Measurements from ENCODE around the gene TSPAN18.

The TSPAN18 gene

DNA sequence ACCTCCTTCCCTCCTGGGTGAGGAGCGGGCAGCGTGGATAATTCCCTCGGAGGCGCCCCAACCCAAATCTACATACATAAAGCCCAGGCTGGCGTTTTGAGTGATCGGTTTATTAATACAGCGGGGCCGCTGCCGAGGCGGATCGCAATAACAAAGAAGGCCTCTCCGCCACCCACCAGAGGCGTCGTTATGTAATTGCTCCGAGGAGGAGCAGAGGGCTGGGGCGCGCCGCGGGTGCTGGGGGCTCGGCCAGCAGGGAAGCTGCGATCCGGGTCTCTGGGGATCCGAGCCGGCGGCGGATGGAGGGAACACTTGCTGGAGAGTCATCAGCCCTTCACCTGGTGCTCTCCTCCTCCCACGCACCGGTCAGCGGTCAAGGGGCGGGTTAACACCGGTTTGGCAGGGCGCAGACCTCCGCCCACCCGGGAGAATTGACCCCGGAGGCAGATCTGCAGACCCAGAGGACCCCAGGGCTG, 230.3 kb downstream of the TSPAN18 start:
- DNase-seq: no peak
- TF ChIP-seq POLR2A (IDR thresholded peaks at IDR 0.05; ENCODE audit: low read length): no peak
- TF ChIP-seq GATA1 (IDR thresholded peaks at IDR 0.05; ENCODE audit: low read depth, low read length): no peak

DNA sequence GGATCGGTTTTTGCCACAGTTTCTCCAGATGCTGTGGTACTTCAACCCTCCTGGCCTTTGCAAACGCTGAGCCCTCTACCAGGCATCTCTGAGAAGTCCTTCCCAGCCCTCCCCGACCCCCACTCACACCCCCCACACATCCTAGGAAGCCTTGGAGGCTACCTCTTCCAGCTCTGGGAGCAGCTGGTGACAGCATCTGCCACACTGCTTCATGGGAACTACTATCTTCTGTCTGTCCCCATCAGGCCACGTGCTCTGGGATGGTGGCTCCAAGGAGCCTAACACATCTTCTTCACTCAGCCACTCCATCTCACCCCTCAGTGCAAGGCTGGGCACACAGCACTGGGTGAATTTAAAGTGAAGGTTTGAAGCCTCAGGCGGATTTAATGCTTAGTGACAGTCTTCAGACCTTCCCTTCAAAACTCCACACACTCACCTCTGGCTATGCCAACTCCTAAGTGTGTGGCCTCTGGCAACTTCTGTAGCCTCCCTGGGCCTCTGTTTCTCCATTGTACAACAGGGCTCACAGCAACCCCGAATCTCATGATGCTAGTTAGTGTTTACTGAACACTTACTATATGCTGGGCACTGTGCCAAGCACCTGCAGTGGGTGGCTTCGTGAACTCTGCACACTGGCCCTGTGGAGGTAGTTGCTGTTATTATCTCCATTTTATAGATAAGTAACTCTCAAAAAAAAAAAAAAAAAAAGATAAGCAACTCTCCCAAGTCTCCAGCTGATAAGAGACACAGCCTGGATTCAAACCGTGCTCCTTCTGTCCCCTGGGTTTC, 231.2 kb downstream of the TSPAN18 start:
- TF ChIP-seq GATA1 (IDR thresholded peaks at IDR 0.05; ENCODE audit: low read depth, low read length) (no peak), POLR2A (IDR thresholded peaks at IDR 0.05; ENCODE audit: low read length) (no peak)
- DNase-seq: no peak

DNA sequence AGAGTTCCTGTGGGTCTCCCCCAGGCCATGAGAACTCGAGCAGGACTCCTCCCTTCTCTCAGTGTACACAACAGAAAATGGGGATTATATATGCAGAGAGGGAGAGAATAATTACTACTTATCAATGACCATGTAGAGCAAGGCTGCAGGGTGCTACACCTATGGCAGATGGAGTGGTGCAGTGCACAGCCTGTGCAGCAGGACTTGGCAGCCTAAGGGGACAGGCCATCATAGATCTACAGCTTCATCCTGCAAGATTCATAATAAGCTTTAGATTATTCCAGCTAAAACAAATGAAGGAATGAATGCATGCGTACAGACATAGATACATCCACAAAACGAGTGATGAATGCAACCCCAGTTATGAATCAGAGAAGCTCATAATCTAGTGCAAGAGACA, 232.3 kb downstream of the TSPAN18 start:
- DNase-seq: no peak
- TF ChIP-seq POLR2A (IDR thresholded peaks at IDR 0.05; ENCODE audit: low read length) (no peak), GATA1 (IDR thresholded peaks at IDR 0.05; ENCODE audit: low read depth, low read length) (no peak)

DNA sequence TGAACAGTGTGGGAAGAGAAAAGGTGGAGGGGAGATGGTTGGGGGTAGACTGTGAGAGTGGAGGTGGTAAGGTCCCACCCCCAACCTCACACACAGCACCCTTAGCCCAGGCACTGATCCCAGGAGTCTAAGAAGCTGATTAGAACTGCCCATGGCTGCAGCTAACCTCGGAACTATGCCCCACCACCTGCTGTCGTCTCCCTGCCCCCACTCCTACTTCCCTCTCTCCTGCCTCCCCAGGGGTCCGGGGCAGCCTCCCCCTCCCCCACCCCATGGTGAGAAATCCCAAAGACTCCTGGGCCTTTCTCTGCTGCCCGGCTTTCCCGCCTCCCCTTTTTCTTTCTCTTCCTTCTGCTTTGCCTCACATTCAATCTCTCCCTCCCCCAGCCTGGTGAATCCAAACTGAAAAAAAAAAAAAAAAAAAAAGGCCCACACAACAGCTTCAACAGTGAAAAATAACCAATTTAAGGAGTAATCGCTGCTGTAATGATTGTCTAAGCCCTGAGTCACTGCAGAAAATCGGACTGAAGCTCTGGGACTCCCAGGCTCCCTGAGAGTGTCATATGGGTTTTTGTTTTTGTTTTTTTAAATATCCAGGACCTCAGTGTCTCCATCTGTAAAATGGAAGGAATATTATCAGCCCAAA, 233.6 kb downstream of the TSPAN18 start:
- no peak for DNase-seq
- no peak for TF ChIP-seq GATA1 (IDR thresholded peaks at IDR 0.05; ENCODE audit: low read depth, low read length)
- no peak for TF ChIP-seq POLR2A (IDR thresholded peaks at IDR 0.05; ENCODE audit: low read length)

DNA sequence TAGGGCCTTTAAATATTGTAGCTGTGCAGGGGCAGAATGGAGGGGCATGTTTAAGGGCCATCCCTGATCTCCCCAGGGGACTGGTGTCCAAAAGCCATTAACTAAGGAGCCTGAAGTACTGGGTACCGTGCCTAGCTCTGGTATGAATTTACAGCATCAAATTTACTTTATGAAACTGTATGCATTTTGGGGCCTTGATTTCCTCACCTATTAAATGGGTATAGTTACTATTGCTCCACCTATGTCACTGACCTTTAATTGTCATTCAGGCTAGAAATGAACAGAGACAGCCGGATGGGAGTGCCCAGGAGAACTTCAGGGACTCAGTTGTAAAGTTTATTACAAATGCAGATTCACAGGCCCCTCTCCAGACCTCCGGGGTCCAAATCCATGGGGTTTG, 235.7 kb downstream of the TSPAN18 start:
- DNase-seq: no peak
- TF ChIP-seq POLR2A (IDR thresholded peaks at IDR 0.05; ENCODE audit: low read length) (no peak), GATA1 (IDR thresholded peaks at IDR 0.05; ENCODE audit: low read depth, low read length) (no peak)

DNA sequence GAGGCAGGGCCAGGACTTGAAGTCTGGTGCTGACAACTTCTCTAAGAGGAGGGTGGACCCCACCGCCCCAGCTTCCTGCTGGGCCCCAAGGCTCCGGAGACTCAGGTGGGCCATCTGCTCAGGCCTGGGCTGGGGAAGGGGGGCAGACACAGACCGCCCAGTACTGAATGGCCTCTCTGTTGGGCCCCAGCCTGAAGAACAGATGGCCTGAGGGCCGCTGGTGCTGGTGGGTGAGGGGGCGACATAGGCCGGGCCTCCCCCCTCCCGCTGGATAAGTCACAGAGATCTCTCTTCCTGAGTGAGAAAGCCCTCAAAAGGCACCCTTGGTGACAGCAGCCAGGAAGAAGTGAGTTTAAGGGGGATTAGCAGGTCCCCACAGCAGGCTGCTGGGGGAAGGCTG, 236.4 kb downstream of the TSPAN18 start:
- DNase-seq: no peak
- TF ChIP-seq GATA1 (IDR thresholded peaks at IDR 0.05; ENCODE audit: low read depth, low read length) (no peak), POLR2A (IDR thresholded peaks at IDR 0.05; ENCODE audit: low read length) (no peak)

DNA sequence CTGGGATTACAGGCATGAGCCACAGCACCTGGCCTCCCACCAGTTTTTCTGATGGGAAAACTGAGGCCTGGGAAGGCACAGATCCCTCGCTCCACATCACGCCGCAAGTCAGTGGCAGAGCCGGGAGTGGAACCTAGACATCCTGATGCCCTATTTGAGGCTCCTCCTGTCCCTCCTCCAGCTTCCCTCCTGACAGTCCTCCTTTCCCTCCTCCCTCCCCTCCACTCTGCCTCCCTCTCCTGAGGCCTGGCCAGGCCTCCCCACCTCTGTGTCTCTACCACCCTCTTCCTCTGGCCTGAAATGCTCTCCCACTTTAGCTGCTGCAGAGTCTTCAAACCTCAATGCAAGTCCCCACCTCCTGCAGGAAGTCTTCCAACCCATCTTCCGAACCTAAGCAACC, 237.2 kb downstream of the TSPAN18 start:
- TF ChIP-seq POLR2A (IDR thresholded peaks at IDR 0.05; ENCODE audit: low read length) (no peak), GATA1 (IDR thresholded peaks at IDR 0.05; ENCODE audit: low read depth, low read length) (no peak)
- DNase-seq: no peak

DNA sequence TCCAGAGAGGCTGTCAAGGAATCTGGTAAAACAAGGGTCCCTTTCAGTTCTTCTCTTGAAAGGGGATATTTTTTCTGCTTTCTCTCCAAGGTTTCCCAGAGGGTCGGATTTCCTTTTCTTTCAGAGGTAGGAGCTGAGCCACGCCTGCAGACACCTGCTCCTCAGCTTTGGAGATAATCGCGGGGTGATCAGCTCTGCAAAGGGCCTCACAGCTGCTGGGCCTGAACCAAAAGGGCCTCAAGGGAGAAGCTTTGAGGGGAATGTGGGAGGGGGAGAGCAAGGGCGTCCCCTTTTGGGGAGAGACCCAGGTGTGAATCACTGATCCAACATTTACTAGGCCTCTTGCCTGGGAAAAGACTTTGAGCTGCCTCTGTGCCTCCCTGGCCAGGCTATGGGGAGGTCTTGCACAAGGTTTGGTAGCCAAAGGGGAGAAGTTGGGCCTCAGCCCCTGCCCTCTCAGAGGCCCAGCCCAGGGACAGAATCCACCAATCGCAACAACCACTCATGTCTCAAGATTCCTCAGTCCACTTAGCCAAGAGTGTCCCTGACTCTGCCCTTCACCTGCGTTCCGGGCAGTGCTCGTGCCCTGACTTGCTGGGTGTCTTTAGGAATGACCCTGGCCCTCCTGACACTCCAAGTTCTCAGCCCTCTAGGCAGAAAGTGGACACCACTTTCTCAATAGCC, 237.9 kb downstream of the TSPAN18 start:
- no peak for DNase-seq
- TF ChIP-seq GATA1 (IDR thresholded peaks at IDR 0.05; ENCODE audit: low read depth, low read length): no peak
- no peak for TF ChIP-seq POLR2A (IDR thresholded peaks at IDR 0.05; ENCODE audit: low read length)

DNA sequence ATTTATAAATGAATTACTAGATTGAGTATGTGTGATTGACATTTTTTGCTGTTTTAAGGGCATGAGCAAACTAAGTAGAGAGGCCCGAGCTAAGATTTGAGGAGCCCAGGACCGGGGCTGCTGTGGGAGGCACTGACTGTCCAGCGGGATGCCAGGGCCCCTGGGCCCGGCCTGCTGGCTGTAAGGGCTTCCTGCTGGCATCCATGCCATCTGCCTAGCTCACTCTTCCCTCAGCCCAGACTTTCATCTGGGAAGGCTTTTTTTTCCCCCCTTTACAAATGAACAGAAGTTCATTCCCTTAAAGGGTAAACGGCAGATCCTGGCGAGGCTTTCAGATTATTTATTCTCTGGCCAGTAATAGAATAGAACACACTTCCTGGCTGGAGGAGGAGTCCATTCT, 239.9 kb downstream of the TSPAN18 start:
- TF ChIP-seq GATA1 (IDR thresholded peaks at IDR 0.05; ENCODE audit: low read depth, low read length) (no peak), POLR2A (IDR thresholded peaks at IDR 0.05; ENCODE audit: low read length) (no peak)
- no peak for DNase-seq

DNA sequence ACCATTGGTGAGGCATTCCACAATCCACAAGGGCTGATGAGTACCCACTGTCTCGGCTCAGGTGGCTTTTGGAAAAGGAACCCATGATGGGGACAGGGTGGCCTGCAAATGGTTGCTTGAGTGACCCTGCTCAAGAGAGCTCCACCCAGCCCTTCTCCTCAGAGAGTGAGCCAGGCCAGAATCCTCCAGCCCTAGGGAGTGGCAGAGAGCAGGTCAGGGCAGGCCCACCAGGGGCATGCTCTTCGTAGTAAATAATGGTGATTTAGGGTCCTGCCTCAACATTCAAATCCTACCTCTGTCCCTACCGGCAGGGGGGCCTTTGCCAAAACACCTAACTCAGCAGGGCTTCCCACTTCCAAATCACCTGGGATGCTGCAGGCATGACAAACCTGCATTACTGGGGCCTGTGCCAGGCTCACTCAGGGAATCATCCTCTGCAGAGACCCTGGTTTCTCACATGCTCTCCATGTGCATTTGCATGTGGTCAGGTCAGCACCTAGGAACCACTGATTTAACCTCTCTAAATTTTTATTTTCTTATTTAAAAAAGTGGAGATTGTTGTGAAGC, 241.3 kb downstream of the TSPAN18 start:
- no peak for TF ChIP-seq POLR2A (IDR thresholded peaks at IDR 0.05; ENCODE audit: low read length)
- no peak for TF ChIP-seq GATA1 (IDR thresholded peaks at IDR 0.05; ENCODE audit: low read depth, low read length)
- DNase-seq: no peak

DNA sequence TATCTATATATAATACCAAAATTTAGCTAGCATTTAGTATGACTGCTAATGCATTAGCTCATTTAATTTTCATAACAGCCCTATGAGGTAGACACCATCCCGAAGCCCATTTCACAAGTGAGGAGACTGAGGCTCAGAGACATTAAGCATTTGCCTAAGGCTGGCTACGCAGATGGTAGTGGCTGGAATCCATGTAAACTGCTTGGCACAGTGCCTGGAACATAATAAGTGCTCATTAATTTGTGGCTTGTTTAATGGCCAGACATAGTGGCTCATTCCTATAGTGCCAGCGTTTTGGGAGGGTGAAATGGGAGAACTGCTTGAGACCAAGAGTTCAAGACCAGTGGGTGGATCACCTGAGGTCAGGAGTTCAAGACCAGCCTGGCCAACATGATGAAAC, 241.7 kb downstream of the TSPAN18 start:
- no peak for DNase-seq
- TF ChIP-seq GATA1 (IDR thresholded peaks at IDR 0.05; ENCODE audit: low read depth, low read length) (no peak), POLR2A (IDR thresholded peaks at IDR 0.05; ENCODE audit: low read length) (no peak)

DNA sequence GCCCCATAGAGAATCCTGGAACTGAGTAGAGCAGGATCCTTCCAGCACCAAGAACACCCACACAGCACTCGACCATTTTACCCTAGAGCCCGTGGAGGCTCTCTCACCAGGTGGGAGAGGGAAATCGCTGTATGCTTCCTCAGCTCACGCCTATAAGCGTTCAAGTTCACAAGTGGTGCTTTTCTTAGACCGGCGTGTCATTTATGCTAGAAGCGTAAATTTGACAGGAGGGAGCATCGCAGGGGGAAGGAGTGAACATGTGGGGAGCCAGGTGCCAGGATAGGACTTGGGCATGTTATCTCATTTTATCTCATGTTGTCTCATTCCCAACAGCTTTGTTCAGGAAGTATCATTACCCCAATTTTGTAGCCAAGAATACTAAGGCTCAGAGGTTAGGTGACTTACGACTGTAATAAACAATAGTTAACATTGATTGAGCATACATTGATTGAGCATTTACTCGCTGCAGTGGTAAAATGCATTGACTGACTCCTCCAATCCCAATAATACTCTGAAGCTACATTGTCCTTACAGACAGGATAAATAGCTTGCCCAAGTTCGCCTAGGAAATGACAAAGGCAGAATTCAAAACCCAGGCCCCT, 243.0 kb downstream of the TSPAN18 start:
- no peak for DNase-seq
- TF ChIP-seq GATA1 (IDR thresholded peaks at IDR 0.05; ENCODE audit: low read depth, low read length) (no peak), POLR2A (IDR thresholded peaks at IDR 0.05; ENCODE audit: low read length) (no peak)

DNA sequence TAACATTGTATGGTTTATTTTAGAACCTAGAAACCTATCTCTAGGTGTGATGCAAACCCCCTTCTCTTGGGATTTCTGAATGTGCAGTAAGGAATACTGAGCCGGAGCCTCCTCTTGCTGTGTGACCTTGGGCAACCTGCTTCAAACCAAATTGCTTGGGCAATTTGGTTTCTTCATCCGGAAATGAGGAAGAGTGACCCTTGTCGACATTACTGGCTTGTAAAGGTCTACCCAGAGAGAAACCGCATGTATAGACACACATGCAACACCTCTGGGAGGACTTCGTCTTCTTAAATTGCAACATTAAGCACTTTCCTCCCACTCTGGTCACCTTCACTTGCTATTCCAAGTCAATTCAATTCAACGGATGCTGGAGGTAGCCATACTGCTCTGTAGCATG, 243.5 kb downstream of the TSPAN18 start:
- no peak for TF ChIP-seq GATA1 (IDR thresholded peaks at IDR 0.05; ENCODE audit: low read depth, low read length)
- TF ChIP-seq POLR2A (IDR thresholded peaks at IDR 0.05; ENCODE audit: low read length): no peak
- DNase-seq: no peak

DNA sequence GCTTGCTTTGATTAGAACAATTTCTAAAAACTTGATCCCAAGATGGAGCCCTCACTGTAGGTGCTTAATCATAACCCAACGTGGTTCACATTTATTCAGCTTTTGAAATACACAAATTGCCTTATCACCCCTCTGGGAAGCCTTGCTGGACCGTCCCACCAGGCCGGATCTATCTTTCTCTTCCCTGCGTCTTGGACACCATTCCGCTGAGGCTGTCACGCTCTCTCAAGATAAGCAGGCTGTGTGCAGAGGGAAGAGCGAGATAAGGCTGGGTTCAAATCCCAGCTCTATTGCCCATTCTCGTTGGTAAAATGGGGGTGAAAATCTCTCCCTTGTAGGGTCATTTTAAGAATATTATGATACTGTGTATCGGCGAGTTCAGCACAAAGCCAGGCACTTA, 244.4 kb downstream of the TSPAN18 start:
- no peak for TF ChIP-seq POLR2A (IDR thresholded peaks at IDR 0.05; ENCODE audit: low read length)
- no peak for TF ChIP-seq GATA1 (IDR thresholded peaks at IDR 0.05; ENCODE audit: low read depth, low read length)
- DNase-seq: peak; percentile 15 to 29

All from erythroblast (primary cell).